Erythroblast (primary cell): ENCODE results near the gene DPP7.
"Not testable (repeated sequence)": the region's sequence is repeated elsewhere in the genome, so short reads cannot be mapped to it uniquely, and the experiment has no call there.

Experiments used
- GATA1 ChIP-seq: IDR thresholded peaks from 2 replicates; pipeline ENCODE4 v1.6.1; 2011; ENCODE audit warnings: low read depth, mild to moderate bottlenecking, control low read depth, low read length, moderate library complexity
- POLR2A ChIP-seq: IDR thresholded peaks from 2 replicates; pipeline ENCODE4 v1.6.1; 2011; ENCODE audit warnings: mild to moderate bottlenecking, low read length

- not testable (repeated sequence) for TF ChIP-seq POLR2A, GATA1
Observed at GRCh38 chr9:137062798-137063197, 51.7 kb downstream of the DPP7 start.
